NCI-H1092 (cell line): ENCODE data around the gene PCYT1B.

Experiments used
- DNase-seq: peaks from one replicate; lab custom pipeline; 2025; lab: John Stamatoyannopoulos, UW

Gene PCYT1B

DNA sequence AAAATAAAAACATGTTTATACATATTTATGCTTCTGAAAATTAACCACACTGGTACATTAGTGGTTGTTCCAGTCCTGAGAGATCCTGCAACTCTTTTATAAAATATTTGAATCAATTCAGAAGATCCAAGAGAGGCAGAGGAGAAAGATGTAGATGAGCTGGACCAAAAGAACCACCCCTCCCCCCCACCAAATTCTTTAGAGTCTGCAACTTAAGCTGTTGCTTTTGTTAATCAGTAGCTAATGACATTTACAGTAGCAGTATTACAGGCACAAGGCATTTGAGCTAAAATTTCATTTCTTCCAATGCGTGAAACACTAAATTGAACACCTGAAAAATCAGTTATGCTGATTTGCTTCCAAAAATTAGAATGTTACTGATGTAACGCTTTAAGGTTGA, 120.5 kb downstream of the PCYT1B start:
- no peak for DNase-seq

DNA sequence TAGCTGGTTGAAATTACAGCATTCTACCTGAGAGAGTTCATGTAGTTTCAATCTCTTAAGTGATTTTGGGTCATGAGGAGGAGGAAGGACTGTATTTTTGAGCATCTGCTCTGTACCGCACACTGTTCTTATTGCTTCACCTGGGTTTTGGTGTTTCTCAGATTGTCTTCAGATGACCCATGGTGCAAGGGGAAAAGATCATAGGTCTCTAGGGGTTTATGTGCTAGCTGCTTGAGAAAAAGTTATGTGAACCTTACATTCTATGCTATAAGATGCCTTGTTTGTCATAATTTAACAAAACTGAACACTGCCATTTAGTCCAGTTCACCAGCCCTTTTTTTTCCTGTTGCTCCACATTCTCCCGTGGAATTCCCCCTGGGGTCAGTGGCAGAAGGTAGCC, 121.7 kb downstream of the PCYT1B start:
- DNase-seq, result no peak

- DNase-seq, result no peak
These were observed 126.7 kb downstream of the PCYT1B start for GRCh38 chrX:24520472-24520871.

GRCh38 chrX:24515447-24515846, 131.7 kb downstream of the PCYT1B start:
- no peak for DNase-seq

GRCh38 chrX:24513416-24513815, 133.7 kb downstream of the PCYT1B start:
- DNase-seq, result no peak

- no peak for DNase-seq
These were observed 138.8 kb downstream of the PCYT1B start for GRCh38 chrX:24508375-24508774.
